Measurements from ENCODE around the gene FAM107A. TPM values are rescaled to one million over a fixed set of nuclear protein-coding genes. Genes with fewer than 3 reads are reported as not detected.

The FAM107A gene
- total RNA-seq: 0.09 TPM in 1 of 2 replicates, not detected in the other
- long read RNA-seq: 0 reads

- TF ChIP-seq, protein P1, sequence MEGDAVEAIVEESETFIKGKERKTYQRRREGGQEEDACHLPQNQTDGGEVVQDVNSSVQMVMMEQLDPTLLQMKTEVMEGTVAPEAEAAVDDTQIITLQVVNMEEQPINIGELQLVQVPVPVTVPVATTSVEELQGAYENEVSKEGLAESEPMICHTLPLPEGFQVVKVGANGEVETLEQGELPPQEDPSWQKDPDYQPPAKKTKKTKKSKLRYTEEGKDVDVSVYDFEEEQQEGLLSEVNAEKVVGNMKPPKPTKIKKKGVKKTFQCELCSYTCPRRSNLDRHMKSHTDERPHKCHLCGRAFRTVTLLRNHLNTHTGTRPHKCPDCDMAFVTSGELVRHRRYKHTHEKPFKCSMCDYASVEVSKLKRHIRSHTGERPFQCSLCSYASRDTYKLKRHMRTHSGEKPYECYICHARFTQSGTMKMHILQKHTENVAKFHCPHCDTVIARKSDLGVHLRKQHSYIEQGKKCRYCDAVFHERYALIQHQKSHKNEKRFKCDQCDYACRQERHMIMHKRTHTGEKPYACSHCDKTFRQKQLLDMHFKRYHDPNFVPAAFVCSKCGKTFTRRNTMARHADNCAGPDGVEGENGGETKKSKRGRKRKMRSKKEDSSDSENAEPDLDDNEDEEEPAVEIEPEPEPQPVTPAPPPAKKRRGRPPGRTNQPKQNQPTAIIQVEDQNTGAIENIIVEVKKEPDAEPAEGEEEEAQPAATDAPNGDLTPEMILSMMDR (IDR thresholded peaks at IDR 0.05; ENCODE audit: unreplicated experiment): no peak
- H3K27me3 Mint-ChIP-seq: peaks cover 26% of the 10 kb centered on the region
- DNase-seq (ENCODE audit: low spot score, unreplicated experiment): no peak
- H3K36me3 Mint-ChIP-seq (ENCODE audit: insufficient read depth): no peaks in the 10 kb centered on the region
- no peak within 1 kb of the TSS for H3K4me3 Mint-ChIP-seq (ENCODE audit: low read depth)
- no peaks in the 10 kb centered on the region for H3K9me3 Mint-ChIP-seq (ENCODE audit: low read depth)
- no peak within 1 kb of the TSS for H3K27ac Mint-ChIP-seq
- H3K4me1 Mint-ChIP-seq (ENCODE audit: low read depth): peaks cover 4% of the 10 kb centered on the region
These were observed at the start of gene FAM107A for GRCh38 chr3:58577269-58577821. Gene FAM107A, minus strand, starts transcription at chr3:58577391. Its CDS starts 7,531 bp downstream, at chr3:58569860.

DNA sequence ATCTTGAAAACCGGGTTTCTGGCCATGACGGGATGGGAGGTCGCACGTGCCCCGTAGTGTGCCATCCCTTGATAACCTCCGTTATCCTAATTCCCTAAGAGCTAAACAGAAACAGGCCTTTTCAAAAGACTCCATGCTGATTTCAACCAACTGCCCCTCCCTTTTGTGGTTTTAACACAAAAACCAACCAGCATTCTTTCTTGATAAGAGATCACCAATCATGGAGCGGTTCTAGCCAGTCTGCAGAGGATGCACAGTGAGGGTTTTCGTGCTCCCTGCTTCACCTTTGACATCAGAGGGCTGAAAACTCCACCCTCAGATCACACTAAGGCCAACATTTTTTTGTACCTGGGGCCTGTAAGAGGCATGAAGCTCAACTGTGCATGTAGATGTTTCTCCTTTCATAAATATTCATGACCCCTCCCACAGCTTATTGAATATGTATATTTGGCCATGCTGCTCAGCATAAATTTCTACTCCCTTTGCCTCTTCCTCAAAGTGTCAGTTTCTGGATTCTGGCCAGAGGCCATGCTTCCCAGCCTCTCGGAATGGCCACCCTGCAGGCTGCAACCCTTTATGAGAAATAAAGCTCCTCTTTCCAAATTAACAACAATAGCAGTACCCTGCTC lies 48.1 kb upstream of the FAM107A start:
- no peak for DNase-seq (ENCODE audit: low spot score, unreplicated experiment)
- Mint-ChIP-seq H3K9me3 (ENCODE audit: low read depth) (no peaks in the 10 kb centered on the region), H3K36me3 (ENCODE audit: insufficient read depth) (no peaks in the 10 kb centered on the region), H3K27me3 (no peaks in the 10 kb centered on the region), H3K27ac (no peak overlapping the region), H3K4me1 (ENCODE audit: low read depth) (no peaks in the 10 kb centered on the region), H3K4me3 (ENCODE audit: low read depth) (no peak overlapping the region)
- TF ChIP-seq, protein P1 (IDR thresholded peaks at IDR 0.05; ENCODE audit: unreplicated experiment): no peak

- Mint-ChIP-seq H3K27ac (no peak overlapping the region), H3K9me3 (ENCODE audit: low read depth) (no peaks in the 10 kb centered on the region), H3K4me3 (ENCODE audit: low read depth) (no peak overlapping the region), H3K4me1 (ENCODE audit: low read depth) (no peaks in the 10 kb centered on the region), H3K27me3 (peaks cover 1% of the 10 kb centered on the region), H3K36me3 (ENCODE audit: insufficient read depth) (no peaks in the 10 kb centered on the region)
- TF ChIP-seq, protein P1 (IDR thresholded peaks at IDR 0.05; ENCODE audit: unreplicated experiment): no peak
- DNase-seq (ENCODE audit: low spot score, unreplicated experiment): no peak
These were observed 47.4 kb upstream of the FAM107A start for GRCh38 chr3:58624550-58624949.

GRCh38 chr3:58623961-58624360 lies 46.8 kb upstream of the FAM107A start:
- peaks cover 2% of the 10 kb centered on the region for H3K27me3 Mint-ChIP-seq
- no peak overlapping the region for H3K27ac Mint-ChIP-seq
- TF ChIP-seq, protein P1 (IDR thresholded peaks at IDR 0.05; ENCODE audit: unreplicated experiment): no peak
- no peaks in the 10 kb centered on the region for H3K4me1 Mint-ChIP-seq (ENCODE audit: low read depth)
- H3K36me3 Mint-ChIP-seq (ENCODE audit: insufficient read depth): no peaks in the 10 kb centered on the region
- no peaks in the 10 kb centered on the region for H3K9me3 Mint-ChIP-seq (ENCODE audit: low read depth)
- DNase-seq (ENCODE audit: low spot score, unreplicated experiment): no peak
- H3K4me3 Mint-ChIP-seq (ENCODE audit: low read depth): no peak overlapping the region

DNA sequence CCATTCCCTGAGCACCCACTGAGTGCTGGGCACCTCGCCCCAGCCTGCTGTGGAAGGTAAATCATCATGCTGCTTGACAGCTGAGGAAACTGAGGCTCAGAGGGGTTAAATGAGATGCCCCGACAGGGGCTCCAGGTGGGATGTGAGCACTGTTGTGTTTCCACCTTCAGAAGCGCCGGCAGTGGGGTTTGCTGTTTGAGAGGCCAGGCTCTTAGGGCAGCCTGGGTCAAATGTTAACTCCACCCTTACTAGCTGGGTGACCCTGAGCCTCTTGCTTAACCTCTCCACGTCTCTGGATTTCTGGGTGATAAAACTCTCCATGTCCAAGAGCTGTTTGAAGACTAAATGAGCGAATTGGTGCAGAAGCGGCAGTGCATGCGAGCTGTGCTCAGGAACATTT lies 46.3 kb upstream of the FAM107A start:
- Mint-ChIP-seq H3K27me3 (peaks cover 2% of the 10 kb centered on the region), H3K4me3 (ENCODE audit: low read depth) (no peak overlapping the region), H3K36me3 (ENCODE audit: insufficient read depth) (no peaks in the 10 kb centered on the region), H3K9me3 (ENCODE audit: low read depth) (no peaks in the 10 kb centered on the region), H3K27ac (no peak overlapping the region), H3K4me1 (ENCODE audit: low read depth) (no peaks in the 10 kb centered on the region)
- no peak for DNase-seq (ENCODE audit: low spot score, unreplicated experiment)
- TF ChIP-seq, protein P1 (IDR thresholded peaks at IDR 0.05; ENCODE audit: unreplicated experiment): no peak
